H9 (cell line): ENCODE measurements around the gene CAVIN1. TPM values are rescaled to one million over a fixed set of nuclear protein-coding genes. Genes with fewer than 3 reads are reported as not detected.
"Not testable (repeated sequence)": the region's sequence is repeated elsewhere in the genome, so short reads cannot be mapped to it uniquely, and the experiment has no call there.

Source experiments
- DNase-seq: peaks from one replicate; pipeline ENCODE4 v3.0.0-alpha.2; 2017
- H2AFZ ChIP-seq: one replicate; pipeline ENCODE4 v1.6.1; 2013; ENCODE audit warnings: mild to moderate bottlenecking, low read length, control low read depth, moderate library complexity
- H2AK5ac ChIP-seq: 2 replicates; pipeline ENCODE4 v1.6.1; 2013; ENCODE audit warnings: low read length, control low read depth, mixed read lengths; ENCODE audit not compliant: insufficient read length
- H2BK120ac ChIP-seq: one replicate; pipeline ENCODE4 v1.6.1; 2013; ENCODE audit warnings: low read depth, mild to moderate bottlenecking, low read length, control low read depth, inconsistent platforms; ENCODE audit not compliant: poor library complexity, severe bottlenecking
- H2BK12ac ChIP-seq: 2 replicates; pipeline ENCODE4 v1.6.1; 2013; ENCODE audit warnings: low read length, control low read depth, mixed read lengths, low read depth; ENCODE audit not compliant: insufficient read length
- H2BK15ac ChIP-seq: 2 replicates; pipeline ENCODE4 v1.6.1; 2013; ENCODE audit warnings: low read depth, low read length, control low read depth
- H2BK20ac ChIP-seq: one replicate; pipeline ENCODE4 v1.6.1; 2013; ENCODE audit warnings: low read depth, mild to moderate bottlenecking, low read length, control low read depth, inconsistent platforms; ENCODE audit not compliant: poor library complexity, severe bottlenecking
- H2BK5ac ChIP-seq: 2 replicates; pipeline ENCODE4 v1.6.1; 2013; ENCODE audit warnings: low read length, control low read depth, mixed read lengths; ENCODE audit not compliant: insufficient read length
- H3K14ac ChIP-seq: 2 replicates; pipeline ENCODE4 v1.6.1; 2013; ENCODE audit warnings: low read length, control low read depth; ENCODE audit not compliant: insufficient read depth
- H3K18ac ChIP-seq: 2 replicates; pipeline ENCODE4 v1.6.1; 2013; ENCODE audit warnings: low read depth, mild to moderate bottlenecking, mixed read lengths, low read length, control low read depth; ENCODE audit not compliant: insufficient read length
- H3K23ac ChIP-seq: 2 replicates; pipeline ENCODE4 v1.6.1; 2013; ENCODE audit warnings: low read length, control low read depth, mixed read lengths, low read depth; ENCODE audit not compliant: insufficient read length
- H3K23me2 ChIP-seq: 2 replicates; pipeline ENCODE4 v1.6.1; 2013; ENCODE audit warnings: low read depth, mild to moderate bottlenecking, mixed read lengths, low read length, control low read depth; ENCODE audit not compliant: insufficient read length, poor library complexity, severe bottlenecking
- H3K27ac ChIP-seq: 2 replicates; pipeline ENCODE4 v1.5.1; 2013; ENCODE audit warnings: low read length, control low read depth, mixed read lengths, low read depth; ENCODE audit not compliant: insufficient read length
- H3K27me3 ChIP-seq: 2 replicates; pipeline ENCODE4 v1.6.1; 2013; ENCODE audit warnings: low read length, control low read depth, inconsistent platforms; ENCODE audit not compliant: insufficient read depth
- H3K4ac ChIP-seq: 2 replicates; pipeline ENCODE4 v1.6.1; 2013; ENCODE audit warnings: low read depth, mild to moderate bottlenecking, control low read depth, inconsistent platforms, low read length, moderate library complexity
- H3K4me1 ChIP-seq: 2 replicates; pipeline ENCODE4 v1.6.1; 2013; ENCODE audit warnings: low read length, control low read depth, inconsistent platforms; ENCODE audit not compliant: insufficient read depth
- H3K4me2 ChIP-seq: 2 replicates; pipeline ENCODE4 v1.6.1; 2013; ENCODE audit warnings: low read length, control low read depth, mixed read lengths; ENCODE audit not compliant: insufficient read length, insufficient read depth
- H3K56ac ChIP-seq: 2 replicates; pipeline ENCODE4 v1.6.1; 2013; ENCODE audit warnings: low read depth, mild to moderate bottlenecking, mixed read lengths, low read length, control low read depth; ENCODE audit not compliant: insufficient read length
- H3K79me1 ChIP-seq: 2 replicates; pipeline ENCODE4 v1.6.1; 2013; ENCODE audit warnings: low read depth, mild to moderate bottlenecking, moderate library complexity, low read length, control low read depth, inconsistent platforms; ENCODE audit not compliant: insufficient read depth, poor library complexity, severe bottlenecking
- H3K79me2 ChIP-seq: 2 replicates; pipeline ENCODE4 v1.6.1; 2013; ENCODE audit warnings: low read length, control low read depth, inconsistent platforms; ENCODE audit not compliant: insufficient read depth
- H3K9ac ChIP-seq: 2 replicates; pipeline ENCODE4 v1.6.1; 2013; ENCODE audit warnings: low read length, control low read depth, mixed read lengths; ENCODE audit not compliant: insufficient read length; ENCODE audit errors: extremely low read depth
- H3K9me3 ChIP-seq: one replicate; pipeline ENCODE4 v1.6.1; 2013; ENCODE audit warnings: low read depth, low read length, inconsistent platforms; ENCODE audit not compliant: control insufficient read depth
- H3T11ph ChIP-seq: one replicate; pipeline ENCODE4 v1.6.1; 2013; ENCODE audit warnings: mild to moderate bottlenecking, low read length, control low read depth, inconsistent platforms
- H4K20me1 ChIP-seq: one replicate; pipeline ENCODE4 v1.6.1; 2013; ENCODE audit not compliant: control insufficient read depth, insufficient read length, insufficient read depth
- H4K5ac ChIP-seq: 2 replicates; pipeline ENCODE4 v1.6.1; 2013; ENCODE audit warnings: low read depth, mild to moderate bottlenecking, mixed read lengths, low read length, control low read depth; ENCODE audit not compliant: insufficient read length
- H4K8ac ChIP-seq: replicated peaks from 2 replicates; pipeline ENCODE4 v1.6.1; 2013; ENCODE audit warnings: low read length, control low read depth, mixed read lengths, low read depth; ENCODE audit not compliant: insufficient read length
- H4K91ac ChIP-seq: 2 replicates; pipeline ENCODE4 v1.6.1; 2013; ENCODE audit warnings: low read depth, mild to moderate bottlenecking, moderate library complexity, mixed read lengths, low read length, control low read depth; ENCODE audit not compliant: insufficient read length
- H3K27ac Mint-ChIP-seq, 3 experiments: 2 replicates in 2 of 3; 3 replicates in 1 of 3; pipeline ENCODE4 v1.8.0; 2020 to 2021; ENCODE audit warnings: mixed read lengths in 3 of 3, mild to moderate bottlenecking in 1 of 3, moderate library complexity in 1 of 3
- H3K27me3 Mint-ChIP-seq: 2 replicates; pipeline ENCODE4 v1.8.0; 2021; ENCODE audit warnings: low read depth, mild to moderate bottlenecking, moderate library complexity, mixed read lengths
- H3K36me3 Mint-ChIP-seq, 3 experiments: 2 replicates in 2 of 3; 3 replicates in 1 of 3; pipeline ENCODE4 v1.8.0; 2020 to 2021; ENCODE audit warnings: low read depth in 3 of 3, mixed read lengths in 3 of 3; ENCODE audit not compliant: insufficient read depth in 1 of 3
- H3K4me1 Mint-ChIP-seq, 2 experiments: 2 replicates each; pipeline ENCODE4 v1.8.0; 2020; ENCODE audit warnings: mixed read lengths in 2 of 2
- H3K4me3 Mint-ChIP-seq, 2 experiments: 2 replicates in 1 of 2; 3 replicates in 1 of 2; pipeline ENCODE4 v1.8.0; 2020 to 2021; ENCODE audit warnings: mild to moderate bottlenecking in 2 of 2, mixed read lengths in 2 of 2, moderate library complexity in 1 of 2
- H3K9me3 Mint-ChIP-seq, 2 experiments: 2 replicates in 1 of 2; 3 replicates in 1 of 2; pipeline ENCODE4 v1.8.0; 2020; ENCODE audit warnings: mild to moderate bottlenecking in 2 of 2, mixed read lengths in 2 of 2, moderate library complexity in 1 of 2
- CTCF ChIP-seq: fragments of 200-600 bp; sonication (generic); conservative IDR thresholded peaks from 3 replicates; pipeline ENCODE4 v1.8.0; 2021; ENCODE audit warnings: antibody characterized with exemption, mild to moderate bottlenecking
- WGBS: extraction: QIAGEN DNeasy Blood & Tissue Kit; methylation state at CpG from one replicate; pipeline ENCODE4 v1.1.7; 2013; ENCODE audit warnings: missing lambda C conversion rate, low lambda C conversion rate, mixed read lengths; ENCODE audit not compliant: insufficient read length; ENCODE audit errors: extremely low coverage; 5-methylcytosine and 5-hydroxymethylcytosine counted together
- total RNA-seq: library from RNA; stranded (reverse); gene quantifications from 2 replicates; pipeline ENCODE4 v1.2.1, GENCODE V29; 2021

CAVIN1 gene
- total RNA-seq, 1 experiment from 2014 or later: 65.2 TPM

- H3K27ac Mint-ChIP-seq: no peak overlapping the region
- H4K20me1 ChIP-seq: no peaks in the 10 kb centered on the region
Measured at GRCh38 chr17:42453439-42453838, 30.4 kb upstream of the CAVIN1 start.

GRCh38 chr17:42451270-42451669 lies 28.2 kb upstream of the CAVIN1 start:
- H2AFZ ChIP-seq, H4K20me1 ChIP-seq, H3K18ac ChIP-seq, H3K9me3 ChIP-seq, H2BK120ac ChIP-seq, H3K23me2 ChIP-seq, H3T11ph ChIP-seq, H3K4ac ChIP-seq, H3K4me2 ChIP-seq, H4K8ac ChIP-seq, H4K5ac ChIP-seq, H3K4me1 Mint-ChIP-seq, H2BK20ac ChIP-seq, H2BK5ac ChIP-seq, H3K27ac Mint-ChIP-seq, H3K4me3 Mint-ChIP-seq, H3K9ac ChIP-seq, H4K91ac ChIP-seq, H3K4me1 ChIP-seq, H2AK5ac ChIP-seq, DNase-seq, H2BK15ac ChIP-seq, H3K79me1 ChIP-seq, H3K27me3 ChIP-seq, H3K14ac ChIP-seq, H3K23ac ChIP-seq, H3K56ac ChIP-seq, H2BK12ac ChIP-seq, H3K79me2 ChIP-seq, H3K27me3 Mint-ChIP-seq, H3K27ac ChIP-seq, H3K36me3 Mint-ChIP-seq: not testable (repeated sequence)
- peaks cover 17 to 24% of the 10 kb centered on the region in 2 experiments for H3K9me3 Mint-ChIP-seq
- WGBS: no CpG with 5 or more reads among the region's 5 CpGs

More at GRCh38 chr17:42453439-42453838, 30.4 kb upstream of the CAVIN1 start:
- Histone ChIP-seq H2BK20ac (no peak overlapping the region), H2BK5ac (no peak overlapping the region), H3K27ac (no peak overlapping the region), H3K79me2 (no peaks in the 10 kb centered on the region), H2BK15ac (no peak overlapping the region), H2BK120ac (no peak overlapping the region), H2BK12ac (no peak overlapping the region), H3K27me3 (no peaks in the 10 kb centered on the region), H4K5ac (no peak overlapping the region), H2AFZ (no peak overlapping the region), H3K79me1 (no peaks in the 10 kb centered on the region), H3K4ac (no peak overlapping the region), H3K4me2 (no peak overlapping the region), H3K9me3 (no peaks in the 10 kb centered on the region), H3K4me1 (no peaks in the 10 kb centered on the region), H3K18ac (no peak overlapping the region), H3K23me2 (peaks cover under 1% of the 10 kb centered on the region), H2AK5ac (no peak overlapping the region), H3K9ac (no peak overlapping the region), H3T11ph (no peak overlapping the region), H3K23ac (no peak overlapping the region), H4K8ac (no peak overlapping the region), H3K56ac (no peak overlapping the region), H3K14ac (no peak overlapping the region), H4K91ac (no peak overlapping the region)
- H3K27me3 Mint-ChIP-seq: no peaks in the 10 kb centered on the region; the same call in 1 of the 2 replicates
- no peak for TF ChIP-seq CTCF
- peaks cover 4 to 7% of the 10 kb centered on the region in 2 experiments; a peak in 4 of 5 replicates for H3K9me3 Mint-ChIP-seq
- no peak overlapping the region for H3K4me3 Mint-ChIP-seq
- H3K36me3 Mint-ChIP-seq: peaks cover 0 to 2% (median 0%) of the 10 kb centered on the region in 3 experiments; a peak in 2 of 7 replicates
- no peak for DNase-seq
- H3K4me1 Mint-ChIP-seq: peaks cover 9 to 18% of the 10 kb centered on the region in 2 experiments
- no CpG with 5 or more reads among the region's 2 CpGs for WGBS
